ENCODE measurements around the gene PDE1C. TPM values are rescaled to one million over a fixed set of nuclear protein-coding genes. Genes with fewer than 3 reads are reported as not detected.

The PDE1C gene
- total and polyA plus RNA-seq, 2 of the 4 experiments (the other 2 are of a cell fraction), result 14.2 to 61.5 TPM

DNA sequence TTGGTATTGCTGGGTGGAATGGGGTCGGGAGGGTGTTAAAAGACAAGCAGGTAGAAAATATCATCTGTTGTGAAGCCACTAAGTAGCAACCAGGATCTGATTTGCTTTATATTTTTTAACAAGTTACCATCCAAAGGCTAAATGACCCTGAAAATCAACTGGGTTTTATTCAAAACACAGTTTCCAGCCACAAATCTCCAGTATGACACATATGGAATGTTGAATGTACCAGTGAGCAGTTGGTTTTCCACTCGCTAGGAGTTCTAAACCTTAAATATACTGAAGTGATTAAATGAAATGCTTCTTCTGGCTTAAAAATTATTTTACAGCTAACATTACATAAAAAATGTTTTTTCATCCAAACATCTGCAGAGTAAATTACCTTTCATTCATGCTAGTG, 112.5 kb downstream of the PDE1C start:
- Histone ChIP-seq H2AK9ac (replicated peaks; ENCODE audit: low read depth, low read length, poor library complexity) (no peak overlapping the region), H3K9me1 (ENCODE audit: insufficient read depth, low read length) (peaks cover 3% of the 10 kb centered on the region; the same call in 1 of the 2 replicates), H3K56ac (ENCODE audit: extremely low read depth, insufficient read depth, low read length) (0 out of 2 replicates have a peak overlapping the region, but pooled peaks have one; percentile 50), H3K4me3 (ENCODE audit: insufficient read depth, low read depth, low read length) (no peak overlapping the region), H4K91ac (ENCODE audit: insufficient read depth, low read depth, low read length) (peak overlapping the region; percentile 76; the same call in 1 of the 2 replicates), H3K27ac (ENCODE audit: insufficient read depth, low read length) (peak overlapping the region; percentile 74), H3K23ac (ENCODE audit: low read depth, low read length) (peak overlapping the region; percentile 48; the same call in 1 of the 2 replicates), H4K5ac (ENCODE audit: low read depth, low read length) (peak overlapping the region; percentile 69; the same call in 1 of the 2 replicates), H2BK120ac (ENCODE audit: low read depth, low read length) (peak overlapping the region; percentile 90), H3K18ac (ENCODE audit: low read depth, low read length) (peak overlapping the region; percentile 68; the same call in 1 of the 2 replicates), H2BK5ac (ENCODE audit: low read depth, low read length, poor library complexity, severe bottlenecking) (peak overlapping the region; percentile 92), H2AFZ (replicated peaks; ENCODE audit: low read length, poor library complexity) (no peak overlapping the region), H4K20me1 (ENCODE audit: insufficient read depth, low read length) (no peaks in the 10 kb centered on the region), H3K4me2 (ENCODE audit: low read depth, low read length) (peak overlapping the region; percentile 81; the same call in 1 of the 2 replicates), H3K4ac (ENCODE audit: low read depth, low read length) (peak overlapping the region; percentile 63), H3K9ac (ENCODE audit: low read depth, low read length) (no peak overlapping the region), H2AK5ac (ENCODE audit: low read depth, low read length) (0 out of 2 replicates have a peak overlapping the region, but pooled peaks have one; percentile 85), H3K79me1 (ENCODE audit: low read depth in 1 of 2, low read length in 2 of 2) (peaks cover 13 to 15% of the 10 kb centered on the region in 2 experiments; a peak in 3 of 4 replicates), H3K27me3 (ENCODE audit: control insufficient read depth, insufficient read depth, low read length) (no peaks in the 10 kb centered on the region), H2BK15ac (ENCODE audit: low read depth, low read length) (peak overlapping the region; percentile 62; the same call in 1 of the 3 replicates), H3K9me3 (ENCODE audit: control insufficient read depth, insufficient read depth, low read length) (peaks cover 2% of the 10 kb centered on the region; the same call in 1 of the 2 replicates), H3K4me1 (ENCODE audit: control insufficient read depth, insufficient read depth, low read length) (peaks cover 4% of the 10 kb centered on the region; the same call in 1 of the 2 replicates), H3K36me3 (ENCODE audit: control insufficient read depth, insufficient read depth, low read length) (no peaks in the 10 kb centered on the region; the same call in 1 of the 2 replicates), H4K8ac (ENCODE audit: low read depth in 2 of 2, low read length in 2 of 2) (peak overlapping the region; percentile 36 to 50; a peak in 2 of 4 replicates), H2BK20ac (ENCODE audit: low read depth, low read length) (peak overlapping the region; percentile 61), H3K14ac (replicated peaks; ENCODE audit: low read depth, low read length) (peak overlapping the region; percentile 69)
- dilution Hi-C loops (cut with HindIII; ENCODE audit: low sequenced_read_pairs, unreplicated experiment), result no loop called here
- no CpG with 5 or more reads among the region's 2 CpGs for whole genome bisulfite sequencing, 2 experiments (ENCODE audit: extremely low coverage in 2 of 2, insufficient read length in 1 of 2)
- DNase-seq (peak; percentile 17), ATAC-seq (ENCODE audit: low read depth) (peak; percentile 40)
- in situ Hi-C loops (cut with MboI; ENCODE audit: low sequenced_read_pairs), result no loop called here
- intact Hi-C loops (cut with micrococcal nuclease), result loop anchor here (5.0 kb wide), 1 partner anchor 205 kb away; no protein-coding TSS in a partner anchor
- no peak for TF ChIP-seq CEBPB (IDR thresholded peaks at IDR 0.05; ENCODE audit: low read depth, low read length)
- TF ChIP-seq RFX5 (IDR thresholded peaks at IDR 0.05; ENCODE audit: low read depth, low read length), result no peak
- TF ChIP-seq, protein P1, sequence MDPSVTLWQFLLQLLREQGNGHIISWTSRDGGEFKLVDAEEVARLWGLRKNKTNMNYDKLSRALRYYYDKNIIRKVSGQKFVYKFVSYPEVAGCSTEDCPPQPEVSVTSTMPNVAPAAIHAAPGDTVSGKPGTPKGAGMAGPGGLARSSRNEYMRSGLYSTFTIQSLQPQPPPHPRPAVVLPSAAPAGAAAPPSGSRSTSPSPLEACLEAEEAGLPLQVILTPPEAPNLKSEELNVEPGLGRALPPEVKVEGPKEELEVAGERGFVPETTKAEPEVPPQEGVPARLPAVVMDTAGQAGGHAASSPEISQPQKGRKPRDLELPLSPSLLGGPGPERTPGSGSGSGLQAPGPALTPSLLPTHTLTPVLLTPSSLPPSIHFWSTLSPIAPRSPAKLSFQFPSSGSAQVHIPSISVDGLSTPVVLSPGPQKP (IDR thresholded peaks at IDR 0.05; ENCODE audit: borderline replicate concordance, low read depth, low read length), result no peak
- TF ChIP-seq, protein P2, sequence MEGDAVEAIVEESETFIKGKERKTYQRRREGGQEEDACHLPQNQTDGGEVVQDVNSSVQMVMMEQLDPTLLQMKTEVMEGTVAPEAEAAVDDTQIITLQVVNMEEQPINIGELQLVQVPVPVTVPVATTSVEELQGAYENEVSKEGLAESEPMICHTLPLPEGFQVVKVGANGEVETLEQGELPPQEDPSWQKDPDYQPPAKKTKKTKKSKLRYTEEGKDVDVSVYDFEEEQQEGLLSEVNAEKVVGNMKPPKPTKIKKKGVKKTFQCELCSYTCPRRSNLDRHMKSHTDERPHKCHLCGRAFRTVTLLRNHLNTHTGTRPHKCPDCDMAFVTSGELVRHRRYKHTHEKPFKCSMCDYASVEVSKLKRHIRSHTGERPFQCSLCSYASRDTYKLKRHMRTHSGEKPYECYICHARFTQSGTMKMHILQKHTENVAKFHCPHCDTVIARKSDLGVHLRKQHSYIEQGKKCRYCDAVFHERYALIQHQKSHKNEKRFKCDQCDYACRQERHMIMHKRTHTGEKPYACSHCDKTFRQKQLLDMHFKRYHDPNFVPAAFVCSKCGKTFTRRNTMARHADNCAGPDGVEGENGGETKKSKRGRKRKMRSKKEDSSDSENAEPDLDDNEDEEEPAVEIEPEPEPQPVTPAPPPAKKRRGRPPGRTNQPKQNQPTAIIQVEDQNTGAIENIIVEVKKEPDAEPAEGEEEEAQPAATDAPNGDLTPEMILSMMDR (conservative IDR thresholded peaks at IDR 0.05; ENCODE audit: low read depth, low read length), result no peak
- no peak for TF ChIP-seq SMC3 (IDR thresholded peaks at IDR 0.05; ENCODE audit: low read depth, low read length)
- no peak for TF ChIP-seq MAFK (IDR thresholded peaks at IDR 0.05; ENCODE audit: low read depth, low read length)
- TF ChIP-seq FOS (IDR thresholded peaks at IDR 0.05; ENCODE audit: low read depth, low read length), result no peak
- ChIA-PET POLR2A (ENCODE audit: unreplicated experiment) (no interaction called here), CTCF (no interaction called here)
- BruUV-seq (replicated peaks), result no TSS peak

All from IMR-90 (cell line).